HG03064 (cell line): ENCODE data around the gene IRF9.

Experiments used
- ATAC-seq: cut with Tn5 transposase; IDR thresholded peaks from one replicate; pipeline ENCODE4 v1.9.1; 2021; ENCODE audit warnings: low read depth; ENCODE audit not compliant: unreplicated experiment

The IRF9 gene

GRCh38 chr14:24211311-24211710 lies 50.2 kb downstream of the IRF9 start:
- no peak for ATAC-seq

GRCh38 chr14:24212924-24213865 lies 52.1 kb downstream of the IRF9 start, which contains the start of gene CHMP4A:
CHMP4A (minus strand) TSS chr14:24213488; CDS start chr14:24213439, 49 bp downstream.
- peak; percentile 70 for ATAC-seq

GRCh38 chr14:24213866-24214662 lies 53.0 kb downstream of the IRF9 start:
- no peak for ATAC-seq

GRCh38 chr14:24215495-24216344 lies 54.7 kb downstream of the IRF9 start, which contains the start of gene MDP1:
MDP1 (minus strand) TSS chr14:24216066; CDS start chr14:24215955, 111 bp downstream.
- peak; percentile 65 for ATAC-seq
